K562 (cell line): ENCODE results near the gene PXDC1. TPM values are rescaled to one million over a fixed set of nuclear protein-coding genes. Genes with fewer than 3 reads are reported as not detected.

Experiments used
- ATAC-seq: fragments of 200-7000 bp; cut with Tn5 transposase; 3 replicates; pipeline ENCODE4 v1.9.1; 2020; ENCODE audit warnings: moderate library complexity
- BruUV-seq: library from RNA; stranded (reverse); fragments of 400-500 nt; replicated peaks from 2 replicates; lab custom pipeline; 2021; lab: Mats Ljungman, UMichigan
- CTCF ChIA-PET: fragments of 300-600 bp; formaldehyde crosslinking; extraction: SDS; loops from one replicate; lab custom pipeline; 2021; ENCODE audit warnings: low intra/inter-chr PET ratio; lab: Yijun Ruan, JAX
- POLR2A ChIA-PET: fragments of 300-600, 350-650 bp; sonication (Branson Sonifier 250); formaldehyde crosslinking; extraction: SDS; loops from one replicate; lab custom pipeline; 2021; ENCODE audit warnings: antibody characterized with exemption, inconsistent platforms; lab: Yijun Ruan, JAX
- DNase-seq, 4 experiments: peaks; one replicate each; pipeline versions ENCODE4 v3.0.0 to v3.0.0-alpha.2; 2011 to 2018; ENCODE audit warnings: low spot score in 3 of 4, mixed read lengths in 3 of 4; ENCODE audit errors: extremely low read depth in 1 of 4
- FAIRE-seq: peaks from 2 replicates; lab custom pipeline; 2011; peaks lifted over from hg19 to GRCh38; lab: Jason Lieb, UNC
- H2AFZ ChIP-seq: 2 replicates; pipeline ENCODE4 v1.6.0; 2011; ENCODE audit warnings: low read depth, low read length, control low read depth, inconsistent platforms
- H3K27ac ChIP-seq: fragments of 200-600 bp; 3 replicates; pipeline ENCODE4 v1.8.0; 2011; ENCODE audit warnings: low read depth, mild to moderate bottlenecking, control low read depth, inconsistent platforms, low read length, moderate library complexity, mixed read lengths; ENCODE audit errors: extremely low read depth
- H3K27me3 ChIP-seq, 2 experiments: fragments of 300-600 bp in 1 of 2; 2 replicates in 1 of 2; 3 replicates in 1 of 2; pipeline versions ENCODE4 v1.6.0 to v1.8.0; 2011; ENCODE audit warnings: inconsistent platforms in 2 of 2, low read length in 2 of 2, mild to moderate bottlenecking in 1 of 2, mixed read lengths in 1 of 2, moderate library complexity in 1 of 2; ENCODE audit not compliant: control insufficient read depth in 2 of 2, insufficient read depth in 2 of 2
- H3K36me3 ChIP-seq: fragments of 300-600 bp; 3 replicates; pipeline ENCODE4 v1.8.0; 2011; ENCODE audit warnings: mild to moderate bottlenecking, low read length, inconsistent platforms; ENCODE audit not compliant: control insufficient read depth, insufficient read depth
- H3K4me1 ChIP-seq, 2 experiments: fragments of 200-600 bp in 1 of 2; replicated peaks in 1 of 2; 2 replicates in 1 of 2; 3 replicates in 1 of 2; pipeline versions ENCODE4 v1.5.1 to v1.8.0; 2011; ENCODE audit warnings: inconsistent platforms in 2 of 2, low read length in 2 of 2, mild to moderate bottlenecking in 1 of 2, mixed read lengths in 1 of 2, moderate library complexity in 1 of 2; ENCODE audit not compliant: control insufficient read depth in 2 of 2, insufficient read depth in 2 of 2
- H3K4me2 ChIP-seq: 2 replicates; pipeline ENCODE4 v1.6.1; 2011; ENCODE audit warnings: low read length, control low read depth, inconsistent platforms, mixed read lengths; ENCODE audit not compliant: insufficient read depth
- H3K4me3 ChIP-seq: fragments of 200-600 bp; sonication (generic), shearing (Covaris generic); 2 replicates; pipeline ENCODE4 v1.5.1; 2016; ENCODE audit warnings: control low read depth, inconsistent platforms
- H3K79me2 ChIP-seq: fragments of 200-600 bp; 3 replicates; pipeline ENCODE4 v1.8.0; 2011; ENCODE audit warnings: low read length, inconsistent platforms; ENCODE audit not compliant: control insufficient read depth, insufficient read depth
- H3K9ac ChIP-seq, 2 experiments: 2 replicates each; pipeline versions ENCODE4 v1.6.0 to v1.6.1; 2011; ENCODE audit warnings: low read depth in 2 of 2, low read length in 2 of 2, control low read depth in 1 of 2, inconsistent platforms in 1 of 2, mild to moderate bottlenecking in 1 of 2, mixed read lengths in 1 of 2; ENCODE audit not compliant: insufficient read depth in 1 of 2
- H3K9me1 ChIP-seq: one replicate; pipeline ENCODE4 v1.6.0; 2011; ENCODE audit warnings: inconsistent platforms, mild to moderate bottlenecking, low read length, moderate library complexity; ENCODE audit not compliant: control insufficient read depth, insufficient read depth
- H3K9me3 ChIP-seq: replicated peaks from 2 replicates; pipeline ENCODE4 v1.5.1; 2011; ENCODE audit warnings: low read depth, low read length, inconsistent platforms; ENCODE audit not compliant: control insufficient read depth, insufficient read depth
- H4K20me1 ChIP-seq: replicated peaks from 2 replicates; pipeline ENCODE4 v1.6.1; 2011; ENCODE audit warnings: low read length, inconsistent platforms, mixed read lengths; ENCODE audit not compliant: control insufficient read depth, insufficient read depth
- GATAD2A ChIP-seq: fragments of 450-650 bp; IDR thresholded peaks from 2 replicates; pipeline ENCODE4 v1.6.1; 2017
- OTX1 ChIP-seq: fragments of 450-650 bp; formaldehyde crosslinking; IDR thresholded peaks from 2 replicates; pipeline ENCODE4 v1.4.0; 2022; ENCODE audit warnings: mild to moderate bottlenecking
- SIN3A ChIP-seq, 2 experiments: fragments of 150-350 bp in 1 of 2; IDR thresholded peaks; 2 replicates each; pipeline ENCODE4 v1.6.1; 2011 to 2016; ENCODE audit warnings: borderline replicate concordance in 2 of 2, low read depth in 2 of 2, low read length in 2 of 2, mild to moderate bottlenecking in 2 of 2, moderate library complexity in 2 of 2; ENCODE audit not compliant: control insufficient read depth in 1 of 2
- TCF7L2 ChIP-seq: fragments of 150-350 bp; IDR thresholded peaks from 2 replicates; pipeline ENCODE4 v1.6.1; 2016; ENCODE audit warnings: low read depth, mild to moderate bottlenecking, low read length, moderate library complexity
- ZBTB43 ChIP-seq: sonication (generic); formaldehyde crosslinking; IDR thresholded peaks from 2 replicates; pipeline ENCODE4 v1.8.0; 2023; ENCODE audit warnings: mild to moderate bottlenecking, missing genetic modification reagents
- ZNF445 ChIP-seq: fragments of 250-450 bp; sonication (Bioruptor Pico); IDR thresholded peaks from 2 replicates; pipeline ENCODE4 v1.4.0; 2020; ENCODE audit warnings: low read depth, mild to moderate bottlenecking, moderate library complexity
- ZNF696 ChIP-seq: fragments of 250-450 bp; sonication (Bioruptor Pico); conservative IDR thresholded peaks from 2 replicates; pipeline ENCODE4 v1.4.0; 2020; ENCODE audit warnings: mild to moderate bottlenecking, moderate library complexity
- WGBS: fragments of 100-300 bp; shearing (Covaris generic); methylation state at CpG from one replicate; pipeline ENCODE4 v1.1.6; 2016; ENCODE audit warnings: low coverage, mixed read lengths; ENCODE audit not compliant: insufficient coverage; ENCODE audit errors: missing lambda C conversion rate; 5-methylcytosine and 5-hydroxymethylcytosine counted together
- in situ Hi-C: fragments of 300-500 bp; cut with MboI; formaldehyde crosslinking; loops from 4 replicates; pipeline ENCODE4 v1.15.0; 2018; ENCODE audit warnings: inconsistent platforms, mixed read lengths
- intact Hi-C: fragments of 100-400 bp; cut with micrococcal nuclease; formaldehyde crosslinking; loops from 2 replicates; pipeline ENCODE4 v1.14.2; 2022
- polyA plus RNA-seq, 8 experiments: library from polyadenylated mRNA; depleted of rRNA in 4 of 8; stranded (reverse) in 5 of 8; unstranded in 3 of 8; fragments of >200 nt; fragmentation: Nextera tagmentation in 2 of 8; fragmentation: Illumina TruSeq in 1 of 8; extraction: Ambion mirVana in 2 of 8; extraction: Trizol in 1 of 8; gene quantifications; 2 replicates each; pipeline versions ENCODE4 v1.2.1 to v1.2.3, GENCODE V29; 2011 to 2014; ENCODE audit warnings: inconsistent platforms in 1 of 8, missing spikeins in 1 of 8
- total RNA-seq, 7 experiments: library from RNA; depleted of rRNA in 6 of 7; stranded (reverse); fragments of >200 nt in 6 of 7; fragmentation: Illumina TruSeq in 2 of 7; extraction: Trizol in 2 of 7; gene quantifications; 2 replicates each; pipeline versions ENCODE4 v1.2.1 to v1.2.3, GENCODE V29; 2011 to 2021; ENCODE audit warnings: low replicate concordance in 1 of 7
- TF ChIP-seq, protein P1 (sequence below): fragments of 450-650 bp; IDR thresholded peaks from 2 replicates; pipeline ENCODE4 v1.7.0; 2016; ENCODE audit warnings: borderline replicate concordance
- TF ChIP-seq, protein P2 (sequence below): sonication (generic); formaldehyde crosslinking; IDR thresholded peaks from 2 replicates; pipeline ENCODE4 v1.8.1; 2022; ENCODE audit warnings: missing genetic modification reagents

Gene PXDC1
- total and polyA plus RNA-seq, 9 of the 15 experiments (the other 6 are each of a cell fraction or from before 2014, with no cell fraction given) = 0.09 to 0.33 (median 0.16) TPM; not detected in 5

GRCh38 chr6:3715285-3715684, 36.2 kb downstream of the PXDC1 start:
- Histone ChIP-seq H3K36me3 (no peaks in the 10 kb centered on the region), H3K9me3 (no peaks in the 10 kb centered on the region), H2AFZ (no peak overlapping the region), H3K27me3 (peaks cover 13 to 27% of the 10 kb centered on the region in 2 experiments; a peak in 4 of 5 replicates), H3K4me3 (no peak overlapping the region), H3K27ac (no peak overlapping the region), H4K20me1 (no peaks in the 10 kb centered on the region), H3K9ac (no peak overlapping the region), H3K4me1 (peaks cover 4 to 13% of the 10 kb centered on the region in 2 experiments; a peak in 3 of 5 replicates), H3K4me2 (no peak overlapping the region), H3K79me2 (no peaks in the 10 kb centered on the region), H3K9me1 (no peaks in the 10 kb centered on the region)
- ATAC-seq = no peak
- intact Hi-C loops = no loop called here
- FAIRE-seq = no peak
- TF ChIP-seq GATAD2A (no peak), SIN3A (IDR thresholded peaks at IDR 0.05; ENCODE audit: borderline replicate concordance in 2 of 2, control insufficient read depth in 1 of 2, low read depth in 2 of 2, low read length in 2 of 2) (no peak), ZBTB43 (no peak), OTX1 (CRISPR knock-in tag) (no peak), ZNF696 (CRISPR knock-in tag) (no peak), ZNF445 (no peak), TCF7L2 (no peak)
- TF ChIP-seq, protein P1, sequence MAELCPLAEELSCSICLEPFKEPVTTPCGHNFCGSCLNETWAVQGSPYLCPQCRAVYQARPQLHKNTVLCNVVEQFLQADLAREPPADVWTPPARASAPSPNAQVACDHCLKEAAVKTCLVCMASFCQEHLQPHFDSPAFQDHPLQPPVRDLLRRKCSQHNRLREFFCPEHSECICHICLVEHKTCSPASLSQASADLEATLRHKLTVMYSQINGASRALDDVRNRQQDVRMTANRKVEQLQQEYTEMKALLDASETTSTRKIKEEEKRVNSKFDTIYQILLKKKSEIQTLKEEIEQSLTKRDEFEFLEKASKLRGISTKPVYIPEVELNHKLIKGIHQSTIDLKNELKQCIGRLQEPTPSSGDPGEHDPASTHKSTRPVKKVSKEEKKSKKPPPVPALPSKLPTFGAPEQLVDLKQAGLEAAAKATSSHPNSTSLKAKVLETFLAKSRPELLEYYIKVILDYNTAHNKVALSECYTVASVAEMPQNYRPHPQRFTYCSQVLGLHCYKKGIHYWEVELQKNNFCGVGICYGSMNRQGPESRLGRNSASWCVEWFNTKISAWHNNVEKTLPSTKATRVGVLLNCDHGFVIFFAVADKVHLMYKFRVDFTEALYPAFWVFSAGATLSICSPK = no peak
- TF ChIP-seq, protein P2, sequence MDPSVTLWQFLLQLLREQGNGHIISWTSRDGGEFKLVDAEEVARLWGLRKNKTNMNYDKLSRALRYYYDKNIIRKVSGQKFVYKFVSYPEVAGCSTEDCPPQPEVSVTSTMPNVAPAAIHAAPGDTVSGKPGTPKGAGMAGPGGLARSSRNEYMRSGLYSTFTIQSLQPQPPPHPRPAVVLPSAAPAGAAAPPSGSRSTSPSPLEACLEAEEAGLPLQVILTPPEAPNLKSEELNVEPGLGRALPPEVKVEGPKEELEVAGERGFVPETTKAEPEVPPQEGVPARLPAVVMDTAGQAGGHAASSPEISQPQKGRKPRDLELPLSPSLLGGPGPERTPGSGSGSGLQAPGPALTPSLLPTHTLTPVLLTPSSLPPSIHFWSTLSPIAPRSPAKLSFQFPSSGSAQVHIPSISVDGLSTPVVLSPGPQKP (CRISPR knock-in tag) = no peak
- in situ Hi-C loops = no loop called here
- ChIA-PET POLR2A (interaction anchor here (0.6 kb wide), 1 partner anchor 427 kb away, joined by 3 read pairs; no protein-coding TSS in a partner anchor), CTCF (no interaction called here)
- no peak for DNase-seq
- 5% methylated on average over 1 of the region's 1 CpG for WGBS
- BruUV-seq = no TSS peak
